GM19397 (cell line): ENCODE results near the gene ROM1.
"Not testable (repeated sequence)": the region's sequence is repeated elsewhere in the genome, so short reads cannot be mapped to it uniquely, and the experiment has no call there.

Experiments used
- ATAC-seq: cut with Tn5 transposase; IDR thresholded peaks from one replicate; pipeline ENCODE4 v1.9.1; 2021; ENCODE audit warnings: mild to moderate bottlenecking, moderate library complexity; ENCODE audit not compliant: unreplicated experiment

Gene ROM1

DNA sequence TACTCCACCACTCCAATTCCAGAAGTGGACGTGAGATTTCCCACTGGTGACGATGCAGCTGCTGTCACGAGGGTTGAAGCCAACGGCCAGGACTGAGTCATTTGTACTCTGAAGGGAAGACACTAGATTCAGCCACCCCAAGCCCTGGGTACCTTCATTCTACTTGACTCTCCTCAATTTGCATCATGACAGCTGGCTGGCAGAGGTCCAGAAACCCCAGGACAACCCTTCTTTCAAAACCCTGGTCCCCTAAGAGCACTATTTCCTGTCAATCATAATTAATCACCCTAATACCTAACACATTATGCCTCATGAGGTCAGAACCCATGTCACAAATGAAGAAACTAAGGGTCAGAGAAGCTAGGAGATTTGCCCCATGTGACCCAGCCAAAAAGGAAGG is 5.3 kb upstream of the ROM1 start:
- ATAC-seq: no peak

DNA sequence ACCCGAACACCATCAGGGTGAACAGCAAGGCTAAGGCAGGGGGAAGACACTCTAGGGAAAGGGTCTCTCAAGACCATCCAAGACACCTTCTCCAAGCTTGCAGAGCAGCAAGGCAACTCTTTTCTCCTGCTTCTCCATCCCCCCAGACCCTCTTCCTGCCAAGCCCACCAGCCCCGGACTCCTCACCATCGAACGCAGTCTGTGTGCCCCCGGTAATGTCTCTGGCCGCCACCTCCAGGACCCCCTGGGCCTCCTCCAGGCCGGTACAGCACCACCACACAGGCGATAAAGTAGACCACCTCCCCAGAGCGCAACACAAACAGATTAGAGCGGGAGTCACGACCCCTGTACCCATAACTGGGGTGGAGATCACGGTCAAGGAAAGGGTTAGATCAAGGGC is 4.3 kb upstream of the ROM1 start:
- no peak for ATAC-seq

DNA sequence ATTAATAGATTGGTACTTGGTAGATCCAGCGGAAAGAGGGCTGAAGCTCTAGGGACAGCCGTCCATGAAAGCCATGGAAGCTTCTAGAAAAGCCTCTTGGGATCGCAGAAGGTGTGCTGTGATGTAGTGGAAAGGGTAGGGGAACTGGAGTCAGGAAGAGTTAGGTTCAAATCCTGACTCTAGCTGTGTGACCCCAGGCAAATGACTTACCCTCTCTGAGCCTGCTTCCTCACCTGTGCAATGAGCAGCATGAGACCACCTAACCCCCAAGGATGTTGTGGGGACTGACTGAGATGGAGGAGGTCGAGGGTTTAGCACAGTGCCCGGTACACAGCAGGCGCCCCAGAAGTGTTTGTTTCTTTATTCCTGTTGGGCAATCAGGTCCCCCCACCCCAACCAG is 2.7 kb upstream of the ROM1 start:
- ATAC-seq: no peak

DNA sequence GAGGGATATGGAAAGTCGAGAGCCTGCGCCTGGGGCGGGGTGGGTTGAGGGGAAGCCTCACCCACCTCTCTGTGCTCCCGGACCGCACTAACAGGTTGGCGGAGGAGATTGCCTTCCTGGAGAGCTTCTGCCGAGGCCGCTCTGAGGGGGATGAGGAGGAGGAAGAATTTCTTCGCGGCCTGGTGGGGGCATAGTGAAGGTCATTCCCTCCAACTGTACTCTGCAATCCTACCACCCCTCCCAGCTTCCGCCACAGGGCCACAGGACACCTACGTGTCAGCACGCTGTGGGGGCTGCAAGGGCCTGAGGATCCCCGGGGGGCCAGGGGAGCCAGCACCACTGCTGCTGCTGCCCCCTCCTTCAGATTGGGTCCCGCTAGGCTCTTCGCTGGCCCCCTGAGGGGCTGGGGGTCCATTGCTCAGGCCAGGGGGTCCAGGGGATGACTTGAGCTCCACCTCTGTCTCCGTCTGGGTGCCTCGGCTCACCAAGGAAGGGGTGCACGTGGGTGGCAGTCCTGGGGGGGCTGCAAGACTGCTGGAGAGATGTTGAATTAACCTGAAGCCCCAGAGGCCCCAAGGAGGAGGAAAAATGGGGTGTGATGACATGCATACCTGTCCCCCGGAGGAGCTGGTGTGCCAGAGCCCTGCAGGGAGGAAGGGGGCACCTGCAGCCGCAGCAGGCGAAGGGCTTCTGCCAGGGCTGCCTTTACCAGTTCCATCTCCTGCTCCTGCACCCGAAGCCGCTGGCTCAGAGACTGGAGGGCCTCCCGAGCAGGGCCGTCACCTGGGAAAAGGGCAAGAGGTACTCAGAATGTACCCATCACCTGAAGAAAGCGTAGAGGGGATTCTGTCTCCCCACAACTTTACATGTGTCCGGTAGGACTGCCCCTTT is 2.0 kb upstream of the ROM1 start:
- no peak for ATAC-seq

DNA sequence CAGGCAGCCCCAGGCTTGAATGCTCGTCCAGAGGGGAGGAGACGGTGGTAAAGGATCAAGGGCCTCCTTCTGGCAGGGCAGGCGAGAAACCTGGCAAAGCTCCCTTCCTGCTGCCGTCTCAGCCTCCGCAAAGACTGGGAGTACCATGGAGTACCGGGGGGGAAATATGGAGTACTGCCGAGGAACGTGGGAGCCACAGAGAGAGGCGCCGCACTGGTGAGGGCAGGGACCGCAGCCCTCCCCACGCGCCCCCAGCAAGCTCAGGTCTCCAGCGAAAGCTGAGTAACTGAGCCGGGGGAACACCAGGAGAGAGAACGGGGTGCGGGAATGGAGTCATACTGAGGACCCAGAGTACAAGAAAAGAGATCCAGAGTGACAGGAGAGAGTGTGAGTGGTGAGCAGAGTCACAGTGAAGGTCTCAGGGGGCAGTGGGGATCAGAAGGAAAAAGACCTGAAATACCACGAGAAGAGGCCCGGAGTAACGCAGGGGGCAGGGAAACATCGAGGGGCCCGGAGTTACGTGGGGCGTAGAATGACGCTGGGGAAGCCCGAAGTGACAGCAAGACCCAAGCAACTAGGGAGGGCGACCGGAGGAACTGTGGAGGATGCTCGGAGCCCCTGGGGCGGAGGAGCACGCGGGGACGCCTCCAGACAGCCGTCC is 1.2 kb upstream of the ROM1 start:
- ATAC-seq: no peak

DNA sequence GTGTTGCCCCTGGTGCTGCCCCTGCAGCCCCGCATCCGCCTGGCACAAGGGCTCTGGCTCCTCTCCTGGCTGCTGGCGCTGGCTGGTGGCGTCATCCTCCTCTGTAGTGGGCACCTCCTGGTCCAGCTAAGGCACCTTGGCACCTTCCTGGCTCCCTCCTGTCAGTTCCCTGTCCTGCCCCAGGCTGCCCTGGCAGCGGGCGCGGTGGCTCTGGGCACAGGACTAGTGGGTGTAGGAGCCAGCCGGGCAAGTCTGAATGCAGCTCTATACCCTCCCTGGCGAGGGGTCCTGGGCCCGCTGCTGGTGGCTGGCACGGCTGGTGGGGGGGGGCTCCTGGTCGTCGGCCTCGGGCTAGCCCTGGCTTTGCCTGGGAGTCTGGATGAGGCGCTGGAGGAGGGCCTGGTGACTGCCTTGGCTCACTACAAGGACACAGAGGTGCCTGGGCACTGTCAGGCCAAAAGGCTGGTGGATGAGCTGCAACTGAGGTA is 278 bp downstream of the ROM1 start:
- no peak for ATAC-seq

DNA sequence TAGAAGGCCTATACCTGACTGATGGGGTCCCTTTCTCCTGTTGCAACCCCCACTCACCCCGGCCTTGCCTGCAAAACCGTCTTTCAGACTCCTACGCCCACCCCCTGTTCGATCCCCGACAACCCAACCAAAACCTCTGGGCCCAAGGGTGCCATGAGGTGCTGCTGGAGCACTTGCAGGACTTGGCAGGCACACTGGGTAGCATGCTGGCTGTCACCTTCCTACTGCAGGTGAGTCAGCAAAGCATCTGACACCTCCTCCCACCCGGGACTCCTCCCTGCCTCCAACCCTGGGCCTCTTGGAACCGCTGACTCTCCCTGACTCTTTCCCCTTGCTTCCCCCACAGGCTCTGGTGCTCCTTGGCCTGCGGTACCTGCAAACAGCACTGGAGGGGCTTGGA is 1.2 kb downstream of the ROM1 start:
- ATAC-seq: no peak

DNA sequence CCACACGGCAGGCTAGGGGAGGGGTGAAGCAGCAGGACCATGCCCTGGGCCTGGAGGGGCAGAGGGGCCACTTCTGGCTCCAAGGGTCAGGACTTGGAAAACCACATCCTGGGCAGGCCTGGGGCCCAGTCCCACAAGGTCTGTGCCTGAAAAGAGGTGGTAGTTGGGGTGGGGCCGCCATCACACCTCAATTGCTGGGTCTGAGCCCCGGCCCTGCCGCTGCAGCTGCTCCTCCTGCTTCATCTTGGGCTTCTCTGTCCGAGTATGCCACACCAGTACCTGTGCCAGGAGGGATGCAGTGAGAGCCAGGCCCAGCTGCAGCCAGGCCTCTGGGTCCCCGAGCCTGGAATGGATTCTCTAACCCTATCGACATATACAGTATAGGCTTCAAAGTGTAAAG is 2.5 kb downstream of the ROM1 start:
- ATAC-seq: no peak

DNA sequence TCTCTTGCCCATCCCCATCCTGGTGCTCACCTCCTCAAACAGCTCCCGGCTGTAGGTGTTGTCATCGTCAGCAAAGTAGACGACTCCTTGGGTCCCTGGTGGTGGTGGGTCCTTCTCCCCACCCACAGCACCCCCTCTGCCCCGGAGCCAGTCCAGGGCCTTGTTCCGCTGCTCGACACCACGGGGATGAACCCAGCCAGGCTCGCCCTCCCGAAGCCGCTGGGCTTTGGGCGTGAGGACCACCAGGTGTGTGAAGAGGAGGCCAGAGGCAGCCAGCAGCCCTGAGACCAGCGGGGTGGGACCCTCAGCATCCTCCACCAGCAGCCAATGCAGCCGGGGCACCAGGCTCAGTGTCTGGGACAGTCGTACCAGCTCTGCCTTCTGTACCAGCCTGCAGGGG is 3.9 kb downstream of the ROM1 start:
- ATAC-seq: not testable (repeated sequence)

DNA sequence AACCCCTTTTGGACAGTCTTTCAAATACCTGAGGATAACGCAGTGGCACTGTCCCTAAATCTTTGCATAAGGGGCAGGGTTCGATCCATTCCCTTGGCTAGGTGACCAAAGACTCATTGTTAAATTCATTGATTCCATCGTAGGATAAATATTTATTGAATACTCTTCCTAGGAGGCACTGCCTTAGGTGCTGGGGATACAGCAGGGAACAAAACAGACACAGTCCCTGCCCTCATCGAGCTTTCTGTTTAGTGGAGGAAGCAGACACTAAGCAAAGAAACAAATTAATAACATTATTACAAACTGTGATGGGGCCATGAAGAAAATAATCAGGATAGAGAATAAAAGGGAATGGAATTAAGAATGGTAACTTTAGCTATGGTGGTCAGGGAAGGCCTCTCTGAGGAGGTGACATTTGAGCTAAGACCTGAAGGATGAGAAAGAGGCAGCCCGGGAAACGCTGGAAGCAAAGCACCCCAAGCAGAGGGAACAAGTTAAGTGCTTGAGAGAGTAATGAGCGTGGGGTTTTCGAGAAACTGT is 8.0 kb downstream of the ROM1 start:
- no peak for ATAC-seq

DNA sequence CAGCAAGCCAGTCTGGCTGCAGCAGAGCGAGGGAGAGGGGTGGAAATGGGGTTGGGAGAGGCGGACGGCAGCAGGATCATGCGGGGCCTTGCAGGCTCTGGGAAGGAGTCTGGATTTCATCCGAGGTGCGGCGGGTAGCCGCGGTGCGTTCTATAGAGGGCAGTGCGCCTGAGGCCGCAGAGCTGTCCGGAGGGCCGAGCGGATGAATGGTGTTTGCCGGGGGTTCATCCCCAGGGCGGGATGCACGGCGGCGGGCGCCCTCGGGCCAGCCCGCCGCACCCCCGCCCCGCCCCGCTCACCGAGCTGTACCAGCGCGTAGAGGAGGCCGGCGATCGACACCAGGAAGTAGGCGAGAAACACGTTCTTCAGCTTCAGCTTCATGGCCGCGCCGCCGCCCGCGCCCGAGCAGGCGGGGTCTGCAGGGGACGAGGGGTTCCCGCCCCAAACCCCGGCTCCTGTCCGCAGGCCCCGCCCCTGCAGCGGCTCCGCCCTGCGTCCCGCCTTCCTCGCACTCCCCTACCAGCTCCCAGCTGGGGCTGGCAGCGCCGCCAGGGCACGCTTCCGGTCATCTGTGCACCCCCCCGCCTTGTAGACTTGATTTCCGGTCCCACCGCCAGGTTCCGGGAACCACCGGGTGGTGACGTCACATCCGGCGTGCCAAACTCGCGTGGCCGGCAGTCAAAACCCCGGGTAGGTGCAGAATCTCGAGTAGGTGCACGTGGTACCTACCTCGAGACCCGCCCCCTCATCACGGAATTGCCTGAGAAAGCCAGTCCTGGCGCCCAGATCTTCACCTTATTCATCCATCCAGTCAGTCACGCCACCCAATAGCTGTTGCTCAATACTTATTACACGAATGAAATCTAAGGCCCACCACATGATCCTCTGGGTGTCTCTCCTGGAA is 8.8 kb downstream of the ROM1 start, which contains the start of gene B3GAT3:
TSS of gene B3GAT3 (minus strand) at position 420 of the 904 bp plus-strand sequence. CDS start at position 381, 39 bp downstream.
- ATAC-seq: peak; percentile 93

DNA sequence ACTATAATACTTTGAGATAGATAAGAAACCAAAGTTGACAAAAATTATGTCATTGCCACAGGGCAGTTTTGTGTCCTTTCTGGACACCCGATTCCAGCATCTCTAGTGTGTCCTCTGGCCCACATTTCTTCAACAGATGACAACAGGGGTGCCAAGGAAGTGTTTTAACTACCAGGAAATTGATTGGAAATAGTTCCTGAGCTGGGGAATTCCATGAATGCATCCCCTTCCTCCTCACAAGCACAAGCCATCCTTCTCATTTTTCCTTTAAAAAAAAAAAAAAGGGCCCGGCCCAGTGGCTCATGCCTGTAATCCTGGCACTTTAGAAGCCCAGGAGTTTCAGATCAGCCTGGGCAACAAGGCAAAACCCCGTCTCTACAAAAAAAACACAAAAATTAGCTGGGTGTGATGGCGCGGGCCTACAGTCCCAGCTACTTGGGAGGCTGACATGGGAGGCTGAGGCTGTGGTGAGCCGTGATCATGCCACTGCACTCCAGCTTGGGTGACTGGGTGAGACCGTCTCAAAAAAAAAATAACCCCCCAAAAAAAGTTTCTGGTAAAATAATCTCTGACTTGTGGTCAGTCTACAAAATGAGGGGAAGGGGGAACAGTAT is 9.5 kb downstream of the ROM1 start:
- ATAC-seq: no peak

DNA sequence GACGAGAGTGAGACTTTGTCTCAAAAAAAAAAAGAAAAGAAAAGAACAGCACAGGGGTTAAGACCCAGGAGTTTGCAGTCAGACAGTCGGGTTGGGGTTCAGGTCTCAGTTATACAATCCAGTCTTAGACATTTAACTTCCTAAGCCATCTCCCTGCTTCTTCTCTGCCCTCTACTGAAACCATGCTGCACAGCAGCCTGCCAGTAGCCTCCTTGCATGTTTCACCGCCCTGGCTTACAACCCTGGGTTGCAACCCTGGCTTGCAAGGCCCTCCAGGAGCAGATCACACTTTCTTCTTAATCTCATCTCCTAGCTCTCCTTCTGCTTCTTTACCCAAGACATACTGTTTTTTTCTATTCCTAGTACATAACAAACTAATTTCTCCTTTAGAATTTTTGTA is 14.7 kb downstream of the ROM1 start:
- no peak for ATAC-seq

DNA sequence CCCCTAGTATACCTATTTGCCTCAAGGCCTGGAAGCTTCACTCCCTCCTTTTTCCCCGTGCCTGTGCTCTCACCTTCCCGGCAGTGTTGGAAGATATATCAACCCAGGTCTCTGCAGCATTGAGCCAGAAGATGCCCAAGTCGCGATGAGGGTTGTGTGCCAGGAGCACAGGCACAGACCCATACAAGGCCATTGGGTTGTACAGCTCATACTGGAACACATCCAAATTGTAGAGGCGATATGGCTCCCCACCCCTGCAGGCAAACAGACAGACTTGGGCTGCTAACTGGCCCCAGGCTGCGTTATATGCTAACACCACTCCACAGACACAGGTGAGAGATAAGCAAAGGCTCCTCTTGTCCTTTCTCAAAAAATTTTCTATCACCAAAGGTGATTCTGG is 19.4 kb downstream of the ROM1 start:
- no peak for ATAC-seq

DNA sequence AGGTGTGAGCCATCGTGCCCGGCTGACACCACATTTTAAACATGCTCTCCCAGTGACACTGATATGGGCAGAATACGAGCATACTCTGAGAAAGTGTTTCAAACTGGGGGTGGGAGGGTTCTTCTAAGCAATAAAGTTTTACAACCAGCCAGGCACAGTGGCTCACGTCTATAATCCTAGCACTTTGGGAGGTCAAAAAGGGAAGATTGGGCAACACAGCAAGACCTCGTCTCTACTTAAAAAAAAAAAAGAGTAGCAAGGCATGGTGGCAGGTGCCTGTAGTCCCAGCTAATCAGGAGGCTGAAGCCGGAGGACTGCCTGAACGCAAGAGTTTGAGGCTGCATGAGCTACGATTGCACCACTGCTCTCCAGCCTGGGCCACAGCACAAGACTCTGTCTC is 31.2 kb downstream of the ROM1 start:
- ATAC-seq: no peak

DNA sequence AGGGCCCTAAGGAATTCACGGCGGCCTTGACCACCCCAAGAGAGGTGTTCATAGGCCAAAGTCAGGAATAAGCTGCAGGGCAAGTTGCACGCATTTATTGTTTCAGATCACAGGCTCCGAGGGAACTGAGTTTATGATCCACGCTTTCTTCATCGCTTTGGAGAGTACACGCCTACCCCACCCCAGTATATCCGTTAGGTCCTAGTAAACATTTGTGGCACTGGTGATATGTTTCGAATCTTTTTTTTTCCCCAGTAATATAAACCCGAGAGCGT is 32.6 kb downstream of the ROM1 start:
- no peak for ATAC-seq

DNA sequence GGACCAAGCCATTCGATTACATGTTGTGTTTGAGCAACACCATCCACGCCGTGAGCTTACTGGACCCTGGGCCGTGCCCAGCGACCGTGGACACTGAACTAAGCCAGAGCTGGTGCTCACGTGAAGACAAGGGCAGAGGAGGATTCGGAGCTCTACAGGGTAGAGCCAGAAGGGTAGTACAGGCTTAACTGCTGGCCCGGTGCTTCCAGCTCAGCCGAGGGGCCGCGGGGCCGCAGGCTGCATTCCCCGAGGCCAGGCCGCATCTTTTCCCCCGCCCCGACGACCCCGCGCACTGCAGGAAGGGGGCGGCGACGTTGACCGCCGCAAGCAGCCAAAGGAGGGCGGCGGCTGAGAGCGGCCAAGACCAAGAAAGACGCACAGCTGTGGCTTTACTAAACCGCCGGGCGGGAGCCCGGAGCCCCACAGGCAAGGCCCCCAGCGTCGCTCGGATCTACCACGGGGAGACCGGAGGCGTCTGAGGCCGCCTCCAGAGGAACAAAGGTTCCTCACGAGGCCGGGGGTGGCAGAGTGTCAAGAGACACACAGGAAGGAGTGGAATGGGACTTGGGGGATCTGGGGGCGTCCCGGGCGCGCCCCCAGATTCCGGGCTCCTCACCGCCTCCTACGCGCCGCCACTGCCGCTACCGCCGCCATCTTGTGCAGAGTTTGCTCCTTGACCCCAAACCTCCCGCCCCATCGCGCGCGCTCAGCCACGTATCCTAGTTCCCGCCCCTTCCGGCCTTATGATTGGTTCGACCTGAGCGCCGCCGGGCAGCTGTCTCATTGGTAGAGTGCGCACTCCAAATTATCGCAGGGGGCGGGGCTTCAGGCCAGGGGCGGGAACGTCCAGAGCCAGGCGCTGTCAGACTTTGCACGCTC is 33.1 kb downstream of the ROM1 start, which contains the start of gene GANAB:
TSS of gene GANAB (minus strand) at position 668 of the 879 bp plus-strand sequence. CDS start at position 654, 14 bp downstream.
- ATAC-seq: peak; percentile 88

DNA sequence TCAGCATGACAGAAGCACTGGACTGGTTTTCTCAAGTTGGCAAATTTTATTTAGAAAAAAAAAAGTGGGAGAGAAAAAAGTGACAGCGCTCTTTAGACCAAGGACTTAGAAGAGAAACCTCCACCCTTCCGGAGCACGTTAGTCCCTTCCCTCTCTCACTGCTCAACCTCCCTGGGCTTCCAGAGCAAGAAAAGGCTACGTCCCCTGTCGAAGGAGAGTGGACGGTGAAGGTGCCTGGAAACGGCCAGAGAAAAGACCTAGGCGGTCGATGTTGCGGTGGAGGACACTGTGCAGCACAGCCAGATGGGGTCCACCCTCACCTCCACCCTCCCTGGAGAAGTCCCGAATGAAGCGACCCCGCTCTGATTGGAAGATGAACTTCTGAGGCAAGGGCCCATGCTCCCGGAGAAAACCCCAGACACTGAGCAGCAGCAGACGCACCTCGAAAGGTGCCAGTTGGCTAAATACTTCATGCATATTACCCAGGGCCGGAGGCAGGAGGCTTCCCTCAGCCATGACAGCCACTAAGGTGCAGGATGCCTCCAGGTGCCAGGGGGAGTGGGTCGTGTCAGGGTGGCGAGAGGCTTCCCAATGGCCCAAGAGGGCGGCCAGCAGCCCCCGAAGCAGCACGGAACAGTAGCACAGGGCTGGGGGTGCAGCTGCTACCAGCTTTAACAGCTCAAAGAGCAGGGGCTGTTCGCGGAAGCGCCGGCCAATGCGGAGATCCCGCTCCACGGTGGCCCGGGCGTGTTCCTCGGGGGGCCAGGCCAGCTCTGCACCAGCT is 34.0 kb downstream of the ROM1 start:
- no peak for ATAC-seq

DNA sequence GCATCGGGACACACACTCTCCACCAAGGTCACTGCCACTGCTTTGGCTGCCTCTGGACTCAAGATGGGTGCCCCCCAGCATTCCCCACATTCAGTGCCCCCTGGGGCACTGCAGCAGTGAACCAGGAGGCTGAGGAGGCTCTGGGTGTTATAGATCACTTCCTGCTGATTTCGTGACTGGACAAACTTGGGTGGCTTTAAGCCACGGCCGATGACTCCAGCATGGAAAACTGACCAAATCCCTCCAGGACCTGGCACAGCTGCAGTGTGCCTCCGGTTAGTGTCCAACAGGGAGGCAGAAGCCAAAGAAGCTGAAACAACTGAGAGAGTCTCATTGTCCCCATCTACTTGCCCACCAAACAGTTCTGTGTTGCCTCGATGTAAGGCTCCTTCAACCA is 34.5 kb downstream of the ROM1 start:
- ATAC-seq: no peak
